SW 1271 (cell line): ENCODE results near the gene TUBGCP6.
"Not testable (repeated sequence)": the region's sequence is repeated elsewhere in the genome, so short reads cannot be mapped to it uniquely, and the experiment has no call there.

Source experiments
- DNase-seq, 2 experiments: peaks; one replicate each; lab custom pipeline; 2025; lab: John Stamatoyannopoulos, UW

The TUBGCP6 gene

GRCh38 chr22:50209893-50210292 is 34.9 kb downstream of the TUBGCP6 start:
- DNase-seq = peak in 1 of 2 experiments; percentile 17

GRCh38 chr22:50208939-50209892 is 35.6 kb downstream of the TUBGCP6 start:
- no peak for DNase-seq

- no peak for DNase-seq
Observed at GRCh38 chr22:50208430-50208938, 36.3 kb downstream of the TUBGCP6 start.

GRCh38 chr22:50207383-50208140 is 37.3 kb downstream of the TUBGCP6 start:
- no peak for DNase-seq

- DNase-seq = no peak
Observed at GRCh38 chr22:50206599-50206998, 38.2 kb downstream of the TUBGCP6 start.

GRCh38 chr22:50205781-50206569 is 38.8 kb downstream of the TUBGCP6 start:
- DNase-seq = no peak

- not testable (repeated sequence) for DNase-seq
Observed at GRCh38 chr22:50204998-50205397, 39.8 kb downstream of the TUBGCP6 start.

- DNase-seq = no peak
Observed at GRCh38 chr22:50204571-50204970, 40.3 kb downstream of the TUBGCP6 start.

GRCh38 chr22:50203288-50203687 is 41.5 kb downstream of the TUBGCP6 start:
- no peak for DNase-seq

GRCh38 chr22:50202130-50202666 is 42.6 kb downstream of the TUBGCP6 start:
- no peak for DNase-seq

- DNase-seq = no peak
Observed at GRCh38 chr22:50201191-50202129, 43.4 kb downstream of the TUBGCP6 start.

- peak; percentile 38 to 80 for DNase-seq
Observed at GRCh38 chr22:50200461-50201190, 44.2 kb downstream of the TUBGCP6 start, which contains the start of gene SELENOO. Gene SELENOO (plus strand): TSS chr22:50201011. CDS start chr22:50201037, 26 bp downstream.

- no peak for DNase-seq
Observed at GRCh38 chr22:50199829-50200460, 44.9 kb downstream of the TUBGCP6 start.

GRCh38 chr22:50199251-50199721 is 45.5 kb downstream of the TUBGCP6 start:
- no peak for DNase-seq

- no peak for DNase-seq
Observed at GRCh38 chr22:50198624-50199017, 46.2 kb downstream of the TUBGCP6 start.

- no peak for DNase-seq
Observed at GRCh38 chr22:50197856-50198623, 46.8 kb downstream of the TUBGCP6 start.

- DNase-seq = no peak
Observed at GRCh38 chr22:50197000-50197800, 47.6 kb downstream of the TUBGCP6 start.
